Liver (tissue), 9 donors: ENCODE data around the gene MUC2. TPM values are rescaled to one million over a fixed set of nuclear protein-coding genes. Genes with fewer than 3 reads are reported as not detected.

Source experiments
- DNase-seq: peaks from one replicate; pipeline ENCODE4 v3.0.0-alpha.2; 2017; ENCODE audit warnings: low spot score
- H3K27ac ChIP-seq, 2 donors: one replicate each; pipeline ENCODE4 v1.7.0; 2013; ENCODE audit warnings: inconsistent platforms in 2 of 2, low read length in 2 of 2, control low read depth in 1 of 2, low read depth in 1 of 2, mild to moderate bottlenecking in 1 of 2
- H3K27me3 ChIP-seq, 4 donors: one replicate each; pipeline versions ENCODE4 v1.6.1 to v1.7.0; 2013; ENCODE audit warnings: low read length in 3 of 4, inconsistent platforms in 1 of 4, mild to moderate bottlenecking in 1 of 4, moderate library complexity in 1 of 4; ENCODE audit not compliant: control insufficient read depth in 4 of 4, insufficient read depth in 4 of 4
- H3K36me3 ChIP-seq, 4 donors: one replicate each; pipeline versions ENCODE4 v1.6.1 to v1.7.0; 2013; ENCODE audit warnings: low read length in 3 of 4, mild to moderate bottlenecking in 3 of 4, low read depth in 1 of 4, moderate library complexity in 1 of 4; ENCODE audit not compliant: control insufficient read depth in 4 of 4, insufficient read depth in 3 of 4
- H3K4me1 ChIP-seq, 4 donors: one replicate each; pipeline versions ENCODE4 v1.6.1 to v1.7.0; 2013; ENCODE audit warnings: low read length in 3 of 4, mild to moderate bottlenecking in 3 of 4, moderate library complexity in 1 of 4; ENCODE audit not compliant: control insufficient read depth in 4 of 4, insufficient read depth in 4 of 4
- H3K4me3 ChIP-seq, 3 donors: one replicate each; pipeline versions ENCODE4 v1.6.1 to v1.7.0; 2013; ENCODE audit warnings: low read length in 3 of 3, control low read depth in 1 of 3, low read depth in 1 of 3, mild to moderate bottlenecking in 1 of 3
- H3K9ac ChIP-seq, 2 donors: one replicate each; pipeline ENCODE4 v1.7.0; 2013; ENCODE audit warnings: low read length in 2 of 2, mild to moderate bottlenecking in 2 of 2, moderate library complexity in 2 of 2, control low read depth in 1 of 2, low read depth in 1 of 2
- H3K9me3 ChIP-seq, 4 donors: one replicate each; pipeline versions ENCODE4 v1.6.1 to v1.7.0; 2013; ENCODE audit warnings: low read length in 3 of 4; ENCODE audit not compliant: control insufficient read depth in 4 of 4
- FOXA1 ChIP-seq: IDR thresholded peaks from 2 replicates; pipeline ENCODE4 v1.6.1; 2016; ENCODE audit warnings: antibody characterized with exemption
- FOXA2 ChIP-seq: IDR thresholded peaks from 2 replicates; pipeline ENCODE4 v1.6.1; 2016; ENCODE audit warnings: antibody characterized with exemption
- GABPA ChIP-seq, 2 donors: IDR thresholded peaks in 1 of 2; conservative IDR thresholded peaks in 1 of 2; 2 replicates each; pipeline ENCODE4 v1.6.1; 2016; ENCODE audit warnings: antibody characterized with exemption in 2 of 2, mild to moderate bottlenecking in 1 of 2, moderate library complexity in 1 of 2
- HNF4A ChIP-seq, 2 donors: conservative IDR thresholded peaks; 2 replicates each; pipeline ENCODE4 v1.6.1; 2016; ENCODE audit warnings: antibody characterized with exemption in 2 of 2, mild to moderate bottlenecking in 2 of 2
- HNF4G ChIP-seq: IDR thresholded peaks from 2 replicates; pipeline ENCODE4 v1.6.1; 2016; ENCODE audit warnings: antibody characterized with exemption
- JUND ChIP-seq, 2 donors: IDR thresholded peaks; 2 replicates each; pipeline ENCODE4 v1.6.1; 2016; ENCODE audit warnings: antibody characterized with exemption in 2 of 2
- NR2F2 ChIP-seq: IDR thresholded peaks from 2 replicates; pipeline ENCODE4 v1.6.1; 2016; ENCODE audit warnings: antibody characterized with exemption
- TAF1 ChIP-seq: conservative IDR thresholded peaks from 2 replicates; pipeline ENCODE4 v1.6.1; 2016; ENCODE audit warnings: antibody characterized with exemption, mild to moderate bottlenecking
- YY1 ChIP-seq: IDR thresholded peaks from 2 replicates; pipeline ENCODE4 v1.6.1; 2016; ENCODE audit warnings: antibody characterized with exemption, mild to moderate bottlenecking
- ZBTB33 ChIP-seq: IDR thresholded peaks from 2 replicates; pipeline ENCODE4 v1.6.1; 2016; ENCODE audit warnings: antibody characterized with exemption
- WGBS: extraction: QIAGEN DNeasy Blood & Tissue Kit; methylation state at CpG from one replicate; pipeline ENCODE4 v1.1.7; 2013; 5-methylcytosine and 5-hydroxymethylcytosine counted together
- polyA plus RNA-seq, 2 donors: library from polyadenylated mRNA; stranded (reverse) in 1 of 2; unstranded in 1 of 2; fragments of 200-250 nt in 1 of 2; fragments of >200 nt in 1 of 2; fragmentation: Nextera tagmentation in 1 of 2; extraction: Ambion mirVana in 1 of 2; gene quantifications; one replicate each; pipeline versions ENCODE4 v1.2.1 to v1.2.3, GENCODE V29; 2013 to 2015
- total RNA-seq, 2 donors: library from RNA; depleted of rRNA; stranded (reverse); fragments of >200 nt; gene quantifications; one replicate each; pipeline ENCODE4 v1.2.3, GENCODE V29; 2014
- TF ChIP-seq, protein P1 (sequence below): IDR thresholded peaks from 2 replicates; pipeline ENCODE4 v1.6.1; 2016; ENCODE audit warnings: antibody characterized with exemption, mild to moderate bottlenecking
- TF ChIP-seq, protein P2 (sequence below): IDR thresholded peaks from 2 replicates; pipeline ENCODE4 v1.6.1; 2016; ENCODE audit warnings: antibody characterized with exemption
- donor health status: healthy.
- donor health status: healthy.
- donor health status: healthy.
- donor health status: healthy.
- donor health status: healthy.

The MUC2 gene
- total and polyA plus RNA-seq, 4 donors: under 0.01 TPM; not detected in 3

- 76% methylated on average over 33 of the region's 33 CpGs for WGBS
- Histone ChIP-seq H3K27me3 (no peaks in the 10 kb centered on the region), H3K36me3 (no peaks in the 10 kb centered on the region), H3K4me1 (peaks cover 0 to 6% (median 3%) of the 10 kb centered on the region in 4 donors), H3K27ac (no peak overlapping the region), H3K4me3 (no peak overlapping the region), H3K9ac (no peak overlapping the region), H3K9me3 (no peaks in the 10 kb centered on the region)
- no peak for DNase-seq
- TF ChIP-seq JUND (IDR thresholded peaks at IDR 0.05) (no peak), YY1 (no peak), TAF1 (no peak), HNF4G (no peak), ZBTB33 (no peak), NR2F2 (no peak), HNF4A (conservative IDR thresholded peaks at IDR 0.05) (no peak), FOXA2 (no peak), FOXA1 (no peak)
- TF ChIP-seq, protein P1, sequence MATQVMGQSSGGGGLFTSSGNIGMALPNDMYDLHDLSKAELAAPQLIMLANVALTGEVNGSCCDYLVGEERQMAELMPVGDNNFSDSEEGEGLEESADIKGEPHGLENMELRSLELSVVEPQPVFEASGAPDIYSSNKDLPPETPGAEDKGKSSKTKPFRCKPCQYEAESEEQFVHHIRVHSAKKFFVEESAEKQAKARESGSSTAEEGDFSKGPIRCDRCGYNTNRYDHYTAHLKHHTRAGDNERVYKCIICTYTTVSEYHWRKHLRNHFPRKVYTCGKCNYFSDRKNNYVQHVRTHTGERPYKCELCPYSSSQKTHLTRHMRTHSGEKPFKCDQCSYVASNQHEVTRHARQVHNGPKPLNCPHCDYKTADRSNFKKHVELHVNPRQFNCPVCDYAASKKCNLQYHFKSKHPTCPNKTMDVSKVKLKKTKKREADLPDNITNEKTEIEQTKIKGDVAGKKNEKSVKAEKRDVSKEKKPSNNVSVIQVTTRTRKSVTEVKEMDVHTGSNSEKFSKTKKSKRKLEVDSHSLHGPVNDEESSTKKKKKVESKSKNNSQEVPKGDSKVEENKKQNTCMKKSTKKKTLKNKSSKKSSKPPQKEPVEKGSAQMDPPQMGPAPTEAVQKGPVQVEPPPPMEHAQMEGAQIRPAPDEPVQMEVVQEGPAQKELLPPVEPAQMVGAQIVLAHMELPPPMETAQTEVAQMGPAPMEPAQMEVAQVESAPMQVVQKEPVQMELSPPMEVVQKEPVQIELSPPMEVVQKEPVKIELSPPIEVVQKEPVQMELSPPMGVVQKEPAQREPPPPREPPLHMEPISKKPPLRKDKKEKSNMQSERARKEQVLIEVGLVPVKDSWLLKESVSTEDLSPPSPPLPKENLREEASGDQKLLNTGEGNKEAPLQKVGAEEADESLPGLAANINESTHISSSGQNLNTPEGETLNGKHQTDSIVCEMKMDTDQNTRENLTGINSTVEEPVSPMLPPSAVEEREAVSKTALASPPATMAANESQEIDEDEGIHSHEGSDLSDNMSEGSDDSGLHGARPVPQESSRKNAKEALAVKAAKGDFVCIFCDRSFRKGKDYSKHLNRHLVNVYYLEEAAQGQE: no peak
- TF ChIP-seq, protein P2, sequence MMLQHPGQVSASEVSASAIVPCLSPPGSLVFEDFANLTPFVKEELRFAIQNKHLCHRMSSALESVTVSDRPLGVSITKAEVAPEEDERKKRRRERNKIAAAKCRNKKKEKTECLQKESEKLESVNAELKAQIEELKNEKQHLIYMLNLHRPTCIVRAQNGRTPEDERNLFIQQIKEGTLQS: no peak
Observed at GRCh38 chr11:1077417-1078119, 2.9 kb downstream of the MUC2 start.

GRCh38 chr11:1078191-1078601 lies 3.5 kb downstream of the MUC2 start:
- Histone ChIP-seq H3K4me1 (peaks cover 0 to 4% (median under 1%) of the 10 kb centered on the region in 4 donors), H3K9me3 (no peaks in the 10 kb centered on the region), H3K9ac (no peak overlapping the region), H3K27me3 (no peaks in the 10 kb centered on the region), H3K27ac (no peak overlapping the region), H3K36me3 (no peaks in the 10 kb centered on the region), H3K4me3 (no peak overlapping the region)
- TF ChIP-seq, protein P1: no peak
- no peak for TF ChIP-seq GABPA (IDR thresholded peaks at IDR 0.05 in 1 of 2, conservative IDR thresholded peaks at IDR 0.05 in 1 of 2)
- WGBS: 87% methylated on average over 39 of the region's 39 CpGs
- no peak for DNase-seq
